Measurements from ENCODE around the gene ROR2. TPM values are rescaled to one million over a fixed set of nuclear protein-coding genes. Genes with fewer than 3 reads are reported as not detected.
A peak's percentile ranks its signal among the peaks of the same experiment; 100 is the strongest.

The ROR2 gene
- total RNA-seq, 1 experiment from 2014 or later, result 0.68 TPM

DNA sequence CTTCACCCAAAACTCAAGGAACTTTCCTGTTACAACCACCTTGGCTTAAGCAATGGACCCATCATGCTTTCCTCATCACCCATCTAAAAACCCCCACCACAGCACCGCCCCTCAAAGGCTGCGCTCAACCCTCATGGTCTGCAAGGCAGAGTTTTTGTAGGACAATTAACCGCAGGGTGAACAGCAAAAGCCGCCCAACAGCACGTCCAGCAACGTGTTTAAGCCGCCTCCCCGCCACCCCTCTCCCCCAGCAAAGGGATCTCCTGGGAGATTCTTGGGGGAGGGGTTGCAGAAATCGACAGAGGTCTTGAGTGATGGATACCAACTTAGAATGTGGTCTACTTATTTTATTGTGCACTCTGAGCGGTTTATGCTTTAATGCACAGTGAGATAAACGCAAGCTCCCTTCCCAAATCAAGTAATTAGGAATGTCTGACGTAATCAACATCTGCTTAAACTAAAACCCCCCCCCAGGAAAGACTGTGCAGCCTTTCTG is 1.9 kb downstream of the ROR2 start:
- no TSS peak for BruUV-seq (replicated peaks)
- H3K4me3 Mint-ChIP-seq (ENCODE audit: unreplicated experiment), result peak overlapping the region; percentile 73
- Histone ChIP-seq H3K36me3 (ENCODE audit: control insufficient read depth, insufficient read depth, low read length) (no peaks in the 10 kb centered on the region), H3K27me3 (replicated peaks; ENCODE audit: control insufficient read depth, insufficient read depth, low read length) (no peaks in the 10 kb centered on the region), H3K4me1 (no peaks in the 10 kb centered on the region), H3K9me3 (no peaks in the 10 kb centered on the region), H3K4me3 (ENCODE audit: low read depth, low read length) (no peak overlapping the region; the same call in 1 of the 2 replicates)
- H3K27me3 Mint-ChIP-seq (ENCODE audit: insufficient read depth, unreplicated experiment), result no peaks in the 10 kb centered on the region
- no peaks in the 10 kb centered on the region for H3K36me3 Mint-ChIP-seq (ENCODE audit: insufficient read depth, unreplicated experiment)
- no peak overlapping the region for H3K27ac Mint-ChIP-seq (ENCODE audit: unreplicated experiment)
- ChIA-PET POLR2A (no interaction called here), CTCF (interaction anchor here (1.8 kb wide), 1 partner anchor 190 kb away, joined by 7 read pairs; no protein-coding TSS in a partner anchor)
- TF ChIP-seq, protein P1, sequence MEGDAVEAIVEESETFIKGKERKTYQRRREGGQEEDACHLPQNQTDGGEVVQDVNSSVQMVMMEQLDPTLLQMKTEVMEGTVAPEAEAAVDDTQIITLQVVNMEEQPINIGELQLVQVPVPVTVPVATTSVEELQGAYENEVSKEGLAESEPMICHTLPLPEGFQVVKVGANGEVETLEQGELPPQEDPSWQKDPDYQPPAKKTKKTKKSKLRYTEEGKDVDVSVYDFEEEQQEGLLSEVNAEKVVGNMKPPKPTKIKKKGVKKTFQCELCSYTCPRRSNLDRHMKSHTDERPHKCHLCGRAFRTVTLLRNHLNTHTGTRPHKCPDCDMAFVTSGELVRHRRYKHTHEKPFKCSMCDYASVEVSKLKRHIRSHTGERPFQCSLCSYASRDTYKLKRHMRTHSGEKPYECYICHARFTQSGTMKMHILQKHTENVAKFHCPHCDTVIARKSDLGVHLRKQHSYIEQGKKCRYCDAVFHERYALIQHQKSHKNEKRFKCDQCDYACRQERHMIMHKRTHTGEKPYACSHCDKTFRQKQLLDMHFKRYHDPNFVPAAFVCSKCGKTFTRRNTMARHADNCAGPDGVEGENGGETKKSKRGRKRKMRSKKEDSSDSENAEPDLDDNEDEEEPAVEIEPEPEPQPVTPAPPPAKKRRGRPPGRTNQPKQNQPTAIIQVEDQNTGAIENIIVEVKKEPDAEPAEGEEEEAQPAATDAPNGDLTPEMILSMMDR (IDR thresholded peaks at IDR 0.05; ENCODE audit: insufficient read depth in 1 of 2, low read depth in 1 of 2, low read length in 1 of 2, severe bottlenecking in 1 of 2, unreplicated experiment in 1 of 2), result no peak
- no peak for DNase-seq
- no peaks in the 10 kb centered on the region for H3K4me1 Mint-ChIP-seq (ENCODE audit: low read depth, unreplicated experiment)
- H3K9me3 Mint-ChIP-seq (ENCODE audit: unreplicated experiment), result no peaks in the 10 kb centered on the region
- intact Hi-C loops (cut with micrococcal nuclease; ENCODE audit: unreplicated experiment), result no loop called here

DNA sequence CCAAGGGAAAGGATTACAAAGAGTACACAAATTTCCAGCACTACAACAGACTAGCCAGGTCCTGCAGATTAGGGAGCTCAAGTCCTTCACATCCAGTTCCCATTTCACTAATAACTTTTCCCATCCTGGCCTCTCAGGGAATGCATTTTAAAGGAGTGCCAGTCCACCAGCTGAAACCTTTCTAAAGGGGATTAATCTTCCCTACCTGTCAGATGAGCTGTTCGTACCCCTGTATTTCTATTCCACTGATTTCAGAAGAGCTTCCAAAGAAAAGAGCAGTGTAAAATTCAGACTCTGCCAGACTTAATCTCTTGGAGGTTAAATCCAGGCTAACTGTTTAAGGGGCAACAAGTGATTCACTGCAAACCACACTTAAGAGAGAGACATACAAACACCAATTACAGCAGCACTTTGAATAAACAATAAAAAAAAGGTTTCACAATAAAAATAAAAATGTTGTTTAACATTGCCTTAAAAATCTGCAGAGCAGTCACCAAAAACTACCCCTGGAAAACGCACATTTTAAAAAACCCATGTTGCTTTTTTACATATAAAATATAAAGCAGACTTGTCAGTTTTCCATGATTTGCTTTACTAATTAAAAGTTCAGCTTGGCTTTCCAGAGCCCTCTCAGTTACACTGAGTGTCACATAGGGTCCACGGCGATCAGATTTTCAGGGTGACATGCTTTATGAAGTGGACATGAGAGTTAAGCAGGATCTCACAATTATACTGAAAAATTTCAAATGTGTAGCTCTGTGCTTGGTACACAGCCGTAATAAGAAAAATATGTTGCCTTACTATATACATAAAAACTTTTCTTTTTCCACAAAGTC is 3.2 kb downstream of the ROR2 start:
- Mint-ChIP-seq H3K27me3 (ENCODE audit: insufficient read depth, unreplicated experiment) (no peaks in the 10 kb centered on the region), H3K4me1 (ENCODE audit: low read depth, unreplicated experiment) (no peaks in the 10 kb centered on the region), H3K36me3 (ENCODE audit: insufficient read depth, unreplicated experiment) (no peaks in the 10 kb centered on the region), H3K4me3 (ENCODE audit: unreplicated experiment) (no peak overlapping the region), H3K9me3 (ENCODE audit: unreplicated experiment) (no peaks in the 10 kb centered on the region), H3K27ac (ENCODE audit: unreplicated experiment) (no peak overlapping the region)
- H3K36me3 ChIP-seq (ENCODE audit: control insufficient read depth, insufficient read depth, low read length), result no peaks in the 10 kb centered on the region
- POLR2A ChIA-PET, result no interaction called here
- DNase-seq, result no peak
- TF ChIP-seq, protein P1 (IDR thresholded peaks at IDR 0.05; ENCODE audit: insufficient read depth in 1 of 2, low read depth in 1 of 2, low read length in 1 of 2, severe bottlenecking in 1 of 2, unreplicated experiment in 1 of 2), result no peak
- no peaks in the 10 kb centered on the region for H3K27me3 ChIP-seq (replicated peaks; ENCODE audit: control insufficient read depth, insufficient read depth, low read length)
- no peaks in the 10 kb centered on the region for H3K9me3 ChIP-seq
- intact Hi-C loops (cut with micrococcal nuclease; ENCODE audit: unreplicated experiment), result no loop called here
- no TSS peak for BruUV-seq (replicated peaks)
- H3K4me1 ChIP-seq, result no peaks in the 10 kb centered on the region
- CTCF ChIA-PET, result no interaction called here
- no peak overlapping the region for H3K4me3 ChIP-seq (ENCODE audit: low read depth, low read length)

DNA sequence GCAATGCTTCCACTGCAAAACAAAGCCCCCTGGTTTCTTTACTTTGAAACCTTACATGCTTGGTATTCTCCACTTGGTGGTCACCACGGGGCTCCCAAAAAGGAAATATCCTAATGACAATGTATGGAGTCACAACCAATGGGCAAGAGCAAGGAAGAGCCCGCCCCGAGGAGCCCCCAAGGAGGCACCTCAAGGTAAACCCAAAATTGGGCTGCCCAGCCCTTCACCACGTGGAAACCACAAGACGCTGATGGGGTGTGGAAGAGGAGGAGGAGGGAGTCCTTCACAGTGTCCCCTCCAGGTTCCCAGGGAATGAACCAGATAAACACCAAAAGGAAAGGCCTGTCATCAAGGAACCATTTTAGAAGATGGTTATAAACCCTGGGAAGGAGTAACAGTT is 3.8 kb downstream of the ROR2 start:
- ChIA-PET CTCF (no interaction called here), POLR2A (no interaction called here)
- H3K36me3 Mint-ChIP-seq (ENCODE audit: insufficient read depth, unreplicated experiment), result no peaks in the 10 kb centered on the region
- no peaks in the 10 kb centered on the region for H3K9me3 ChIP-seq
- BruUV-seq (replicated peaks), result no TSS peak
- intact Hi-C loops (cut with micrococcal nuclease; ENCODE audit: unreplicated experiment), result no loop called here
- TF ChIP-seq, protein P1 (IDR thresholded peaks at IDR 0.05; ENCODE audit: insufficient read depth in 1 of 2, low read depth in 1 of 2, low read length in 1 of 2, severe bottlenecking in 1 of 2, unreplicated experiment in 1 of 2), result no peak
- H3K36me3 ChIP-seq (ENCODE audit: control insufficient read depth, insufficient read depth, low read length), result no peaks in the 10 kb centered on the region
- no peaks in the 10 kb centered on the region for H3K9me3 Mint-ChIP-seq (ENCODE audit: unreplicated experiment)
- no peaks in the 10 kb centered on the region for H3K4me1 ChIP-seq
- no peak overlapping the region for H3K4me3 Mint-ChIP-seq (ENCODE audit: unreplicated experiment)
- H3K27me3 ChIP-seq (replicated peaks; ENCODE audit: control insufficient read depth, insufficient read depth, low read length), result no peaks in the 10 kb centered on the region
- no peaks in the 10 kb centered on the region for H3K27me3 Mint-ChIP-seq (ENCODE audit: insufficient read depth, unreplicated experiment)
- H3K4me3 ChIP-seq (ENCODE audit: low read depth, low read length), result no peak overlapping the region
- H3K4me1 Mint-ChIP-seq (ENCODE audit: low read depth, unreplicated experiment), result no peaks in the 10 kb centered on the region
- no peak for DNase-seq
- H3K27ac Mint-ChIP-seq (ENCODE audit: unreplicated experiment), result no peak overlapping the region
